AG20443 (cell line): ENCODE results near the gene TMEM108.

Experiments
- DNase-seq: peaks from one replicate; pipeline ENCODE4 v3.0.0; 2012; ENCODE audit warnings: low spot score, mixed read lengths

TMEM108 gene

GRCh38 chr3:133055339-133055738 is 17.1 kb downstream of the TMEM108 start:
- DNase-seq = no peak

GRCh38 chr3:133058243-133058642 is 20.1 kb downstream of the TMEM108 start:
- DNase-seq = no peak

- DNase-seq = no peak
Observed at GRCh38 chr3:133058831-133059230, 20.6 kb downstream of the TMEM108 start.

- DNase-seq = no peak
Observed at GRCh38 chr3:133065193-133065961, 27.2 kb downstream of the TMEM108 start.

- no peak for DNase-seq
Observed at GRCh38 chr3:133066026-133066425, 27.8 kb downstream of the TMEM108 start.

GRCh38 chr3:133069556-133070286 is 31.5 kb downstream of the TMEM108 start:
- DNase-seq = no peak

GRCh38 chr3:133074977-133075376 is 36.8 kb downstream of the TMEM108 start:
- DNase-seq = no peak

GRCh38 chr3:133077688-133078087 is 39.5 kb downstream of the TMEM108 start:
- no peak for DNase-seq

- no peak for DNase-seq
Observed at GRCh38 chr3:133079621-133080020, 41.4 kb downstream of the TMEM108 start.

GRCh38 chr3:133081016-133081415 is 42.8 kb downstream of the TMEM108 start:
- no peak for DNase-seq

- DNase-seq = no peak
Observed at GRCh38 chr3:133083395-133083794, 45.2 kb downstream of the TMEM108 start.

- DNase-seq = no peak
Observed at GRCh38 chr3:133089906-133090485, 51.8 kb downstream of the TMEM108 start.

- no peak for DNase-seq
Observed at GRCh38 chr3:133092681-133093080, 54.5 kb downstream of the TMEM108 start.

GRCh38 chr3:133093366-133093765 is 55.2 kb downstream of the TMEM108 start:
- no peak for DNase-seq

GRCh38 chr3:133096900-133097613 is 58.9 kb downstream of the TMEM108 start:
- no peak for DNase-seq

- no peak for DNase-seq
Observed at GRCh38 chr3:133103706-133104105, 65.5 kb downstream of the TMEM108 start.

- DNase-seq = no peak
Observed at GRCh38 chr3:133106169-133106568, 68.0 kb downstream of the TMEM108 start.

- DNase-seq = no peak
Observed at GRCh38 chr3:133112666-133113065, 74.5 kb downstream of the TMEM108 start.

- DNase-seq = no peak
Observed at GRCh38 chr3:133113526-133113925, 75.3 kb downstream of the TMEM108 start.

- DNase-seq = no peak
Observed at GRCh38 chr3:133113927-133114597, 75.9 kb downstream of the TMEM108 start.

GRCh38 chr3:133115176-133115575 is 77.0 kb downstream of the TMEM108 start:
- DNase-seq = no peak

GRCh38 chr3:133117342-133117741 is 79.2 kb downstream of the TMEM108 start:
- DNase-seq = no peak
